ENCODE measurements around the gene PDHB. TPM values are rescaled to one million over a fixed set of nuclear protein-coding genes. Genes with fewer than 3 reads are reported as not detected.

Gene PDHB
- total RNA-seq, 4 donors from 2014 or later, result 131 to 195 (median 169) TPM

DNA sequence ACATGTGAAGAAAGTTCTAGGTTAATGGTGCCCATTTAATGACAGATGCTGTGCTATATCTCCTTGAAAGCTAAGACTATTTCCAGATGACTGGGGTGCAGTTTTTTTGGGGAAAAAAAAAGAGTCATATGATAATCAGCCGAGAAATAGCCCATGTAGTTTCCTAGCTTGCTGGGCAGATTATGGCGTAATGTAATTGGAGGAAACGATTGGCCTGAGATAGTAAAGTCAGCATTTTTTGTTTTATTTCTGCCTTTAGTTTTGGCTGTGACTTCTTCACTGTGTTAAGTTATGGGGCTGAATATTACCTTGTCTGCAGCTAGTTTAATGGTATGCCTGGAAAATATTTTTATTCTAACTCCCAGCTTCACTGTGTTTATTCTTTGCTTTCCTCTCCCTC, 24.0 kb downstream of the PDHB start:
- no peaks in the 10 kb centered on the region for H3K27me3 ChIP-seq
- H3K27ac ChIP-seq, result no peak overlapping the region
- H3K9me3 ChIP-seq, result no peaks in the 10 kb centered on the region
- no peak for ATAC-seq
- H3K4me1 ChIP-seq, result no peaks in the 10 kb centered on the region
- no peak overlapping the region for H3K4me3 ChIP-seq
- peaks cover 0 to 42% of the 10 kb centered on the region in 2 donors for H3K36me3 ChIP-seq
- in situ Hi-C loops (cut with MboI; ENCODE audit: low sequenced_read_pairs in 4 of 4), result loop anchor here in 3 of 4 donors (5.0 to 10.0 kb wide), 4 partner anchors 82 to 225 kb away; no protein-coding TSS in a partner anchor
- TF ChIP-seq POLR2A (IDR thresholded peaks at IDR 0.05) (no peak), CTCF (IDR thresholded peaks at IDR 0.05 in 4 of 5, conservative IDR thresholded peaks at IDR 0.05 in 1 of 5) (no peak)
- no peak for DNase-seq
- intact Hi-C loops (cut with DNase I; ENCODE audit: low total_unique reads), result loop anchor here (5.0 kb wide), 2 partner anchors 102 to 232 kb away; partner anchors contain the start of genes HTD2 and RPP14

GRCh38 chr3:58408906-58409305, 24.7 kb downstream of the PDHB start:
- H3K27ac ChIP-seq, result no peak overlapping the region
- peaks cover 0 to 47% of the 10 kb centered on the region in 2 donors for H3K36me3 ChIP-seq
- ATAC-seq, result no peak
- no peak for DNase-seq
- no peaks in the 10 kb centered on the region for H3K27me3 ChIP-seq
- H3K9me3 ChIP-seq, result no peaks in the 10 kb centered on the region
- no peaks in the 10 kb centered on the region for H3K4me1 ChIP-seq
- intact Hi-C loops (cut with DNase I; ENCODE audit: low total_unique reads) (no loop called here), in situ Hi-C loops (cut with MboI; ENCODE audit: low sequenced_read_pairs in 4 of 4) (no loop called here)
- TF ChIP-seq POLR2A (IDR thresholded peaks at IDR 0.05), result no peak
- no peak for TF ChIP-seq CTCF (IDR thresholded peaks at IDR 0.05 in 4 of 5, conservative IDR thresholded peaks at IDR 0.05 in 1 of 5)
- no peak overlapping the region for H3K4me3 ChIP-seq

DNA sequence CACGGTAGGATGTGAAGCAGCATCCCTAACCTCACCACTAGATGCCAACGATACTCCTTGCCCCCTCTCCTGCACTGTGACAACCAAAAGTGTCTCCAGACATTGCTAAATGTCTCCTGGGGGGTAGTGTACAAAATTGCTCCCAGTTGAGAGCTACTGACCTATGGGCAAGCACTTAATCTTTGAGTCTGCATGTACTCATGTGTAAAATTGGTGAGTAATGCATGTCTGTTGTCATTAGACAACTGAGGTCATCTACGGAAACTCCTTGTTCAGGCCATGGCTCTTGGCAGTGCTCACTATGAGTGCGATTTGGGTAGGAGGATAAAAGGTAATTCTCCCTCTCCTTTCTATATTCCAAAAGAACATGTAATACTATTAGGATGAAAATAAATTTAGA, 29.2 kb downstream of the PDHB start:
- in situ Hi-C loops (cut with MboI; ENCODE audit: low sequenced_read_pairs in 4 of 4) (no loop called here), intact Hi-C loops (cut with DNase I; ENCODE audit: low total_unique reads) (no loop called here)
- DNase-seq (no peak), ATAC-seq (no peak)
- Histone ChIP-seq H3K9me3 (no peaks in the 10 kb centered on the region), H3K36me3 (peaks cover 0 to 36% of the 10 kb centered on the region in 2 donors), H3K4me1 (no peaks in the 10 kb centered on the region), H3K4me3 (no peak overlapping the region), H3K27ac (no peak overlapping the region), H3K27me3 (no peaks in the 10 kb centered on the region)
- TF ChIP-seq CTCF (IDR thresholded peaks at IDR 0.05 in 4 of 5, conservative IDR thresholded peaks at IDR 0.05 in 1 of 5) (no peak), POLR2A (IDR thresholded peaks at IDR 0.05) (no peak)

DNA sequence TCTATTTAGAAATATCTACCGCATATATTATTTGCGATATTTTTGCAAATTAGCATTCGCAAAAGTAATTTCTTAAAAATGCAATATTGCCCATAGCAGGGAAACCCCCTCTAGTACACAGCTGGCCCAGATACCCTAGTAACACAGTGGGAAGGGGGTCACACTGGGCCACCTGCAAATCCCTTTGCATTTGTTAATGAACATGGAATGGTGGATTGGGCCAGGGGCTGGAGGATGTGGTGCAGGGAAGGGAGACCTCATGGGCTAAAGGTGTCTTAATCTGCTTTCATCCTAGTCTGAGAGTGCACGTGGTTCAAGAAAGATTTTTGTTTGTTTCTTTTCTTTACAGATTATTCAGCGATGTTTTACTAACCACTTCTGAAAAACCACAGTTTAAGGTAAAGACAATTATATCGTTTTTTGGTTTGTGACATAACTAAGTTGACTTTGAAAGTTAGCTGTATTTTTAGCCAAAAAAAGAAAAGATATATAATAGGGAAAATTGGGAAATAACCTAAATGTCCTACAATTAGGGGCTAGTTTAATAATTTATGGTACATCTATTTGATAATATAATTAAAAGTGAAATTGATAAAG, 30.0 kb downstream of the PDHB start:
- no peaks in the 10 kb centered on the region for H3K4me1 ChIP-seq
- DNase-seq (no peak), ATAC-seq (no peak)
- intact Hi-C loops (cut with DNase I; ENCODE audit: low total_unique reads) (no loop called here), in situ Hi-C loops (cut with MboI; ENCODE audit: low sequenced_read_pairs in 4 of 4) (no loop called here)
- peaks cover 0 to 36% of the 10 kb centered on the region in 2 donors for H3K36me3 ChIP-seq
- H3K27ac ChIP-seq, result no peak overlapping the region
- H3K27me3 ChIP-seq, result no peaks in the 10 kb centered on the region
- TF ChIP-seq POLR2A (IDR thresholded peaks at IDR 0.05) (no peak), CTCF (IDR thresholded peaks at IDR 0.05 in 4 of 5, conservative IDR thresholded peaks at IDR 0.05 in 1 of 5) (no peak)
- H3K9me3 ChIP-seq, result no peaks in the 10 kb centered on the region
- H3K4me3 ChIP-seq, result no peak overlapping the region
